MCF 10A (cell line): ENCODE measurements around the gene TTLL5. TPM values are rescaled to one million over a fixed set of nuclear protein-coding genes. Genes with fewer than 3 reads are reported as not detected.
A peak's percentile ranks its signal among the peaks of the same experiment; 100 is the strongest.

ENCODE experiments used
- BruUV-seq: library from RNA; stranded (reverse); fragments of 400-500 nt; replicated peaks from 2 replicates; lab custom pipeline; 2021; lab: Mats Ljungman, UMichigan
- CTCF ChIA-PET: fragments of 300-600 bp; sonication (Branson Sonifier 250); formaldehyde crosslinking; extraction: SDS; loops from one replicate; lab custom pipeline; 2021; ENCODE audit warnings: antibody characterized with exemption, inconsistent platforms; lab: Yijun Ruan, JAX
- POLR2A ChIA-PET: fragments of 300-600, 350-650 bp; sonication (Branson Sonifier 250); formaldehyde crosslinking; extraction: SDS; loops from one replicate; lab custom pipeline; 2020; ENCODE audit warnings: antibody characterized with exemption, inconsistent platforms; lab: Yijun Ruan, JAX
- DNase-seq: peaks from one replicate; pipeline ENCODE4 v3.0.0-alpha.2; 2018; ENCODE audit not compliant: unreplicated experiment
- H3K27ac Mint-ChIP-seq: one replicate; pipeline ENCODE4 v1.8.0; 2022; ENCODE audit warnings: mild to moderate bottlenecking, low read depth, mixed read lengths; ENCODE audit not compliant: unreplicated experiment
- H3K27me3 Mint-ChIP-seq: one replicate; pipeline ENCODE4 v1.8.0; 2022; ENCODE audit warnings: mixed read lengths; ENCODE audit not compliant: insufficient read depth, unreplicated experiment
- H3K36me3 Mint-ChIP-seq: one replicate; pipeline ENCODE4 v1.8.0; 2022; ENCODE audit warnings: mild to moderate bottlenecking, moderate library complexity, mixed read lengths; ENCODE audit not compliant: insufficient read depth, unreplicated experiment
- H3K4me1 Mint-ChIP-seq: one replicate; pipeline ENCODE4 v1.8.0; 2022; ENCODE audit warnings: mixed read lengths; ENCODE audit not compliant: insufficient read depth, unreplicated experiment
- H3K4me3 Mint-ChIP-seq: one replicate; pipeline ENCODE4 v1.8.0; 2022; ENCODE audit warnings: mild to moderate bottlenecking, moderate library complexity, mixed read lengths; ENCODE audit not compliant: unreplicated experiment
- H3K9me3 Mint-ChIP-seq: one replicate; pipeline ENCODE4 v1.8.0; 2022; ENCODE audit warnings: mixed read lengths; ENCODE audit not compliant: unreplicated experiment
- intact Hi-C: fragments of 100-400 bp; cut with micrococcal nuclease; formaldehyde crosslinking; loops from 2 replicates; pipeline ENCODE4 v1.14.1; 2022
- total RNA-seq: library from RNA; stranded (reverse); gene quantifications from 2 replicates; pipeline ENCODE4 v1.2.3, GENCODE V29; 2022
- TF ChIP-seq, protein P1 (sequence below): fragments of 200-600 bp; IDR thresholded peaks from one replicate; pipeline ENCODE4 v1.8.0; 2022; ENCODE audit warnings: antibody characterized with exemption, mild to moderate bottlenecking; ENCODE audit not compliant: unreplicated experiment

TTLL5 gene
- total RNA-seq, 1 experiment from 2014 or later, result 31.7 TPM

DNA sequence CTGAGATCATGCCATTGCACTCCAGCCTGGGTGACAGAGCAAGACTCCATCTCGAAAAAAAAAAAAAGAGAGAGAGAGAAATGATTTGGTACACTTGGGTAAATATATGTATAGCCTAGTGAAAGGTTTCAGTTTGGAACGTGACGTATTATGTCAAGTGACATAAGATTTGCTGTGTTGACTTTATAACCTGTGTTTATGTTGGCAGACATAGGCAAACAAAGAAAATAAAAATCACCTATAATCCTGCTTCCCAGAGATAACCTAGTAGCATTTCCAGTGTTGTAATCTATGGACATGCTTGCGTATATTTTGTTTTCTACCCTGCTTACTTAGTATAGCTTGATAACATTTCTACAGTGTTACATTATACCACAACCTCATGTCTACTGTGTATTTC is 17.1 kb upstream of the TTLL5 start:
- no TSS peak for BruUV-seq
- peak overlapping the region; percentile 73 for H3K27ac Mint-ChIP-seq
- no peaks in the 10 kb centered on the region for H3K9me3 Mint-ChIP-seq
- no peak for DNase-seq
- intact Hi-C loops, result loop anchor here (10.0 kb wide), 1 partner anchor 519 kb away; the partner anchor contains the start of gene NEK9
- ChIA-PET POLR2A (interaction anchor here (0.6 to 18.0 kb wide), 2 partner anchors 66 to 778 kb away, joined by 3 to 230 read pairs; partner anchors contain the start of gene FLVCR2), CTCF (no interaction called here)
- H3K36me3 Mint-ChIP-seq, result peaks cover 15% of the 10 kb centered on the region
- H3K4me3 Mint-ChIP-seq, result no peak overlapping the region
- peaks cover 32% of the 10 kb centered on the region for H3K4me1 Mint-ChIP-seq
- H3K27me3 Mint-ChIP-seq, result no peaks in the 10 kb centered on the region
- TF ChIP-seq, protein P1, sequence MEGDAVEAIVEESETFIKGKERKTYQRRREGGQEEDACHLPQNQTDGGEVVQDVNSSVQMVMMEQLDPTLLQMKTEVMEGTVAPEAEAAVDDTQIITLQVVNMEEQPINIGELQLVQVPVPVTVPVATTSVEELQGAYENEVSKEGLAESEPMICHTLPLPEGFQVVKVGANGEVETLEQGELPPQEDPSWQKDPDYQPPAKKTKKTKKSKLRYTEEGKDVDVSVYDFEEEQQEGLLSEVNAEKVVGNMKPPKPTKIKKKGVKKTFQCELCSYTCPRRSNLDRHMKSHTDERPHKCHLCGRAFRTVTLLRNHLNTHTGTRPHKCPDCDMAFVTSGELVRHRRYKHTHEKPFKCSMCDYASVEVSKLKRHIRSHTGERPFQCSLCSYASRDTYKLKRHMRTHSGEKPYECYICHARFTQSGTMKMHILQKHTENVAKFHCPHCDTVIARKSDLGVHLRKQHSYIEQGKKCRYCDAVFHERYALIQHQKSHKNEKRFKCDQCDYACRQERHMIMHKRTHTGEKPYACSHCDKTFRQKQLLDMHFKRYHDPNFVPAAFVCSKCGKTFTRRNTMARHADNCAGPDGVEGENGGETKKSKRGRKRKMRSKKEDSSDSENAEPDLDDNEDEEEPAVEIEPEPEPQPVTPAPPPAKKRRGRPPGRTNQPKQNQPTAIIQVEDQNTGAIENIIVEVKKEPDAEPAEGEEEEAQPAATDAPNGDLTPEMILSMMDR, result no peak

DNA sequence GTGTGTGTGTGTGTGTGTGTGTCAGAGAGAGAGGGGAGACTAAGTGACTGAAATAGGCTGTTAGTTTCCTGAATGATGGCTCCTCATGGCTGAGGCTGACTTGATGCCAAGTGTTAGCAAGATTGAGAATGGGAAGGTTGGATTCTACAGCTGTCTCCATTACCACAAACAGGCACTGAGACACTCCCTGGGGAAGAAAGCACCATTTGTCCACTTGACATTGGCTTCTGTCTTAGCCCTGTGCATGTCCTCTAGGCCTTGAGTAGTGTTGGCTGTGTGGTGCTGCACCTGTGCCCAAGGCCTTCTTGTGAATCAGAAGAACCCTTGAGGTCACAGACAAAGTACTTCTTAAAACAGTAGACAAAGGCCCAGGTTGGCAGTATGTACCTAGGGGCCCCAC is 16.0 kb upstream of the TTLL5 start:
- Mint-ChIP-seq H3K4me3 (no peak overlapping the region), H3K4me1 (peaks cover 38% of the 10 kb centered on the region), H3K27me3 (no peaks in the 10 kb centered on the region), H3K36me3 (peaks cover 26% of the 10 kb centered on the region), H3K27ac (peak overlapping the region; percentile 73), H3K9me3 (no peaks in the 10 kb centered on the region)
- DNase-seq, result no peak
- ChIA-PET POLR2A (interaction anchor here (0.7 to 18.0 kb wide), 3 partner anchors 9 to 67 kb away, joined by 3 to 230 read pairs (median 76); partner anchors contain the start of genes ERG28, FLVCR2 and TTLL5), CTCF (interaction anchor here (2.0 to 2.8 kb wide), 2 partner anchors 10 to 68 kb away, joined by 12 to 20 read pairs; no protein-coding TSS in a partner anchor)
- BruUV-seq, result no TSS peak
- TF ChIP-seq, protein P1, result no peak
- intact Hi-C loops, result loop anchor here (10.0 kb wide), 1 partner anchor 520 kb away; the partner anchor contains the start of gene NEK9

DNA sequence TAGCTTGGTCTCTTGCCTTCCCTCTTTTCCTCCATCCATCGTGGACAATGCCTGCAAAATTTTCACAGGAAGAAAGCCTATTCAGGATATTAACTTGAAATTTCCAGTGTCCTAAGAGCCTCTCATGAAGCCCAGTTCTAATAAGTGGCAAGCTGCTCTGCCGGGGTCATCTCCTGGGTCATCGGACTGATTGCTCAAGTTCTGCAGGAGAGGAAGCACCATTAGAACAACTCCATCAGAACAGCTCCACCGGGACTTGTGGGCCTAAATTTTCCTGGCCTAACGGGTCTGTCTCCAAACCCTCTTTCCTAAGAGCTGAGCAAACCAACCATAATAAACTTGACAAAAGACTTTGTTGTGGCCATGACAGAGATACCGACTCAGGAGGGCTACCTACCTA is 14.3 kb upstream of the TTLL5 start:
- BruUV-seq, result no TSS peak
- TF ChIP-seq, protein P1, result no peak
- CTCF ChIA-PET, result interaction anchor here (0.6 to 2.8 kb wide), 7 partner anchors 9 to 1424 kb away, joined by 3 to 20 read pairs (median 4); no protein-coding TSS in a partner anchor
- POLR2A ChIA-PET, result interaction anchor here (0.5 to 18.0 kb wide), 5 partner anchors 13 to 349 kb away, joined by 3 to 230 read pairs (median 3); partner anchors contain the start of genes ERG28, FLVCR2 and TTLL5
- H3K27me3 Mint-ChIP-seq, result no peaks in the 10 kb centered on the region
- H3K36me3 Mint-ChIP-seq, result peaks cover 37% of the 10 kb centered on the region
- no peaks in the 10 kb centered on the region for H3K9me3 Mint-ChIP-seq
- peaks cover 41% of the 10 kb centered on the region for H3K4me1 Mint-ChIP-seq
- H3K27ac Mint-ChIP-seq, result peak overlapping the region; percentile 73
- no peak overlapping the region for H3K4me3 Mint-ChIP-seq
- no peak for DNase-seq
- intact Hi-C loops, result loop anchor here (10.0 kb wide), 1 partner anchor 522 kb away; the partner anchor contains the start of gene NEK9

DNA sequence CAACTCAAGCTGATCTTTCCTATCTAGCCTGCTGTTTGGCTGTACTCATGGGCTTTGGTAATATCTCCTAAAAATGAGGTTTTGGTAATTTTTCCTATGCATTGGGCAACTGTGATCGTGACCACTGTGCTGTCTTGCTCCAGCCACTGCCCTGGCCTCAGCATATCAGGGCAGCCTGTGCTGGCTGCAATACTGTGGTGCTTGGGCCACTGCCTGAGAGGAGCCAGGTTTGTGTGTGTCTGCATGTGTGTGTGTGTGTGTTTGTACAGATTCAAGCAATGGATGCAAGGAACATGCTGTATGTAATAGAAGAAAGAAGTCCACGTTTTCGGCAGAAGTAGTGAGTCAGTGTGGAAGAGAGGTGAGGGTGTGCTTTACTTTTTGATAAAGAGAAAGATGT is 13.4 kb upstream of the TTLL5 start:
- POLR2A ChIA-PET, result interaction anchor here (0.7 to 18.0 kb wide), 4 partner anchors 12 to 296 kb away, joined by 3 to 230 read pairs (median 40); partner anchors contain the start of genes ERG28, FLVCR2 and TTLL5
- intact Hi-C loops, result loop anchor here (10.0 kb wide), 1 partner anchor 523 kb away; the partner anchor contains the start of gene NEK9
- no TSS peak for BruUV-seq
- Mint-ChIP-seq H3K27ac (peak overlapping the region; percentile 55), H3K4me1 (peaks cover 41% of the 10 kb centered on the region), H3K9me3 (no peaks in the 10 kb centered on the region), H3K36me3 (peaks cover 45% of the 10 kb centered on the region), H3K4me3 (peak overlapping the region; percentile 4), H3K27me3 (no peaks in the 10 kb centered on the region)
- TF ChIP-seq, protein P1, result no peak
- CTCF ChIA-PET, result interaction anchor here (2.8 kb wide), 1 partner anchor 70 kb away, joined by 20 read pairs; no protein-coding TSS in a partner anchor
- peak; percentile 41 for DNase-seq
